HepG2 (cell line): ENCODE results near the gene CYP26B1. TPM values are rescaled to one million over a fixed set of nuclear protein-coding genes. Genes with fewer than 3 reads are reported as not detected.
A peak's percentile ranks its signal among the peaks of the same experiment; 100 is the strongest.

Source experiments
- ASH2L ChIP-seq: fragments of 300-600, 200-600 bp; sonication (generic); IDR thresholded peaks from 2 replicates; pipeline ENCODE4 v1.7.0; 2017; ENCODE audit warnings: low read depth, mild to moderate bottlenecking, moderate library complexity, mixed read lengths, low read length; ENCODE audit not compliant: insufficient read length
- JARID2 ChIP-seq: sonication (generic); formaldehyde crosslinking; IDR thresholded peaks from 2 replicates; pipeline ENCODE4 v1.8.1; 2023; ENCODE audit warnings: missing genetic modification reagents, inconsistent platforms; ENCODE audit not compliant: insufficient replicate concordance
- MLXIP ChIP-seq: sonication (generic); formaldehyde crosslinking; IDR thresholded peaks from 2 replicates; pipeline ENCODE4 v1.9.0; 2021; ENCODE audit warnings: missing genetic modification reagents, borderline replicate concordance
- POGK ChIP-seq: sonication (generic); formaldehyde crosslinking; conservative IDR thresholded peaks from 2 replicates; pipeline ENCODE4 v1.8.0; 2022; ENCODE audit warnings: mild to moderate bottlenecking, moderate library complexity, missing genetic modification reagents
- SP1 ChIP-seq, 2 experiments: fragments of 450-650 bp in 1 of 2; sonication (generic) in 1 of 2; formaldehyde crosslinking in 1 of 2; IDR thresholded peaks; 2 replicates each; pipeline versions ENCODE4 v1.4.0 to v1.6.1; 2016 to 2020; ENCODE audit warnings: missing genetic modification reagents in 1 of 2
- TAF1 ChIP-seq: sonication (generic); formaldehyde crosslinking; IDR thresholded peaks from 2 replicates; pipeline ENCODE4 v1.4.0; 2020; ENCODE audit warnings: missing genetic modification reagents
- TFDP1 ChIP-seq: IDR thresholded peaks from 2 replicates; pipeline ENCODE4 v1.6.1; 2016; ENCODE audit warnings: missing compliant biosample characterization, missing genetic modification reagents, borderline replicate concordance
- ZNF142 ChIP-seq: sonication (generic); formaldehyde crosslinking; IDR thresholded peaks from 2 replicates; pipeline ENCODE4 v1.4.0; 2020; ENCODE audit warnings: missing genetic modification reagents
- ZNF280D ChIP-seq: sonication (generic); formaldehyde crosslinking; IDR thresholded peaks from 2 replicates; pipeline ENCODE4 v1.5.1; 2020; ENCODE audit warnings: mild to moderate bottlenecking, missing genetic modification reagents
- ZNF841 ChIP-seq: sonication (generic); formaldehyde crosslinking; IDR thresholded peaks from 2 replicates; pipeline ENCODE4 v1.8.1; 2023; ENCODE audit warnings: missing genetic modification reagents, borderline replicate concordance
- ZSCAN21 ChIP-seq: sonication (generic); formaldehyde crosslinking; IDR thresholded peaks from 2 replicates; pipeline ENCODE4 v1.8.0; 2022; ENCODE audit warnings: mild to moderate bottlenecking, missing genetic modification reagents, moderate library complexity, borderline replicate concordance
- polyA plus RNA-seq, 8 experiments: library from polyadenylated mRNA; depleted of rRNA in 3 of 8; stranded (reverse) in 7 of 8; unstranded in 1 of 8; fragments of >200 nt; fragmentation: Illumina TruSeq in 4 of 8; extraction: Trizol in 4 of 8; gene quantifications; 2 replicates each; pipeline versions ENCODE4 v1.2.1 to v1.2.3, GENCODE V29; 2011 to 2016; ENCODE audit warnings: low read depth in 4 of 8, missing spikeins in 1 of 8, mixed read lengths in 1 of 8; ENCODE audit not compliant: insufficient read depth in 1 of 8
- total RNA-seq, 5 experiments: library from RNA; depleted of rRNA; stranded (reverse); fragments of >200 nt; fragmentation: Illumina TruSeq; extraction: Trizol; gene quantifications; 2 replicates each; pipeline ENCODE4 v1.2.3, GENCODE V29; 2016; ENCODE audit warnings: low read depth in 1 of 5

The CYP26B1 gene
- total and polyA plus RNA-seq, 2 of the 13 experiments (the other 11 are each of a cell fraction or from before 2014, with no cell fraction given): 0.05 to 0.07 TPM

- no peak for TF ChIP-seq ZNF142 (CRISPR knock-in tag)
- TF ChIP-seq ZSCAN21: no peak
- TF ChIP-seq TAF1: 0 out of 2 replicates have a peak, but pooled peaks have one; percentile 3
- TF ChIP-seq ZNF841 (CRISPR knock-in tag): no peak
- no peak for TF ChIP-seq ASH2L
- no peak for TF ChIP-seq JARID2 (CRISPR knock-in tag)
- TF ChIP-seq ZNF280D: no peak
- no peak for TF ChIP-seq MLXIP
- TF ChIP-seq TFDP1 (CRISPR knock-in tag): no peak
- TF ChIP-seq SP1 (IDR thresholded peaks at IDR 0.05): no peak
- no peak for TF ChIP-seq SP1 (CRISPR knock-in tag; IDR thresholded peaks at IDR 0.05)
- TF ChIP-seq POGK (CRISPR knock-in tag): no peak
These were observed 9.4 kb downstream of the CYP26B1 start (continued) for GRCh38 chr2:72138011-72138881.
